ENCODE data around the gene CLGN. TPM values are rescaled to one million over a fixed set of nuclear protein-coding genes. Genes with fewer than 3 reads are reported as not detected.

The CLGN gene
- total RNA-seq, 1 donor from 2014 or later: 47.0 TPM

GRCh38 chr4:140373328-140374129, 53.9 kb downstream of the CLGN start, which contains the start of gene SCOC:
Gene SCOC, plus strand, starts transcription at chr4:140373646. Its CDS starts 5,525 bp downstream, at chr4:140379171.
- no peaks in the 10 kb centered on the region for H3K36me3 ChIP-seq
- no peaks in the 10 kb centered on the region for H3K27me3 ChIP-seq (ENCODE audit: low read depth)
- TF ChIP-seq CTCF (IDR thresholded peaks at IDR 0.05; ENCODE audit: borderline replicate concordance): no peak
- H3K4me1 ChIP-seq: peaks cover 59% of the 10 kb centered on the region
- H3K4me3 ChIP-seq: peak within 1 kb of the TSS; percentile 95
- intact Hi-C loops (cut with micrococcal nuclease): no loop called here
- H3K27ac ChIP-seq (replicated peaks): peak within 1 kb of the TSS; percentile 96
- peak; percentile 99 for DNase-seq
- no peaks in the 10 kb centered on the region for H3K9me3 ChIP-seq (replicated peaks)

- Histone ChIP-seq H3K4me3 (peak overlapping the region; percentile 95), H3K4me1 (peaks cover 53% of the 10 kb centered on the region), H3K9me3 (replicated peaks) (no peaks in the 10 kb centered on the region), H3K36me3 (no peaks in the 10 kb centered on the region), H3K27me3 (ENCODE audit: low read depth) (no peaks in the 10 kb centered on the region), H3K27ac (replicated peaks) (peak overlapping the region; percentile 96)
- intact Hi-C loops (cut with micrococcal nuclease): no loop called here
- no peak for DNase-seq
- peak; percentile 49 for TF ChIP-seq CTCF (IDR thresholded peaks at IDR 0.05; ENCODE audit: borderline replicate concordance)
Measured at GRCh38 chr4:140372751-140373327, 54.6 kb downstream of the CLGN start.

GRCh38 chr4:140368686-140369085, 58.8 kb downstream of the CLGN start:
- intact Hi-C loops (cut with micrococcal nuclease): no loop called here

GRCh38 chr4:140367738-140368137, 59.7 kb downstream of the CLGN start:
- no peaks in the 10 kb centered on the region for H3K27me3 ChIP-seq (ENCODE audit: low read depth)
- DNase-seq: no peak
- H3K4me1 ChIP-seq: peaks cover 6% of the 10 kb centered on the region
- no peak overlapping the region for H3K27ac ChIP-seq (replicated peaks)
- no peak for TF ChIP-seq CTCF (IDR thresholded peaks at IDR 0.05; ENCODE audit: borderline replicate concordance)
- H3K9me3 ChIP-seq (replicated peaks): no peaks in the 10 kb centered on the region
- intact Hi-C loops (cut with micrococcal nuclease): no loop called here
- no peak overlapping the region for H3K4me3 ChIP-seq
- H3K36me3 ChIP-seq: no peaks in the 10 kb centered on the region

More at GRCh38 chr4:140368686-140369085, 58.8 kb downstream of the CLGN start:
- Histone ChIP-seq H3K4me3 (no peak overlapping the region), H3K9me3 (replicated peaks) (no peaks in the 10 kb centered on the region), H3K27ac (replicated peaks) (no peak overlapping the region), H3K36me3 (no peaks in the 10 kb centered on the region), H3K4me1 (peaks cover 12% of the 10 kb centered on the region), H3K27me3 (ENCODE audit: low read depth) (no peaks in the 10 kb centered on the region)
- TF ChIP-seq CTCF (IDR thresholded peaks at IDR 0.05; ENCODE audit: borderline replicate concordance): no peak
- DNase-seq: no peak

GRCh38 chr4:140363558-140363957, 63.9 kb downstream of the CLGN start:
- H3K27me3 ChIP-seq (ENCODE audit: low read depth): no peaks in the 10 kb centered on the region
- no peak for DNase-seq
- H3K4me1 ChIP-seq: no peaks in the 10 kb centered on the region
- TF ChIP-seq CTCF (IDR thresholded peaks at IDR 0.05; ENCODE audit: borderline replicate concordance): no peak
- no peak overlapping the region for H3K4me3 ChIP-seq
- intact Hi-C loops (cut with micrococcal nuclease): loop anchor here (5.0 kb wide), 2 partner anchors 244 to 489 kb away; no protein-coding TSS in a partner anchor
- H3K36me3 ChIP-seq: no peaks in the 10 kb centered on the region
- H3K27ac ChIP-seq (replicated peaks): no peak overlapping the region
- no peaks in the 10 kb centered on the region for H3K9me3 ChIP-seq (replicated peaks)

All from left ventricle myocardium inferior (tissue), 1 donor.